ENCODE results near the gene UCP2. TPM values are rescaled to one million over a fixed set of nuclear protein-coding genes. Genes with fewer than 3 reads are reported as not detected.
A peak's percentile ranks its signal among the peaks of the same experiment; 100 is the strongest.

Gene UCP2
- polyA plus RNA-seq, 10 donors: 117 to 201 (median 142) TPM

GRCh38 chr11:73972620-73973449, 9.8 kb downstream of the UCP2 start:
- DNase-seq: no peak

GRCh38 chr11:73972187-73972586, 10.5 kb downstream of the UCP2 start:
- DNase-seq: no peak

DNA sequence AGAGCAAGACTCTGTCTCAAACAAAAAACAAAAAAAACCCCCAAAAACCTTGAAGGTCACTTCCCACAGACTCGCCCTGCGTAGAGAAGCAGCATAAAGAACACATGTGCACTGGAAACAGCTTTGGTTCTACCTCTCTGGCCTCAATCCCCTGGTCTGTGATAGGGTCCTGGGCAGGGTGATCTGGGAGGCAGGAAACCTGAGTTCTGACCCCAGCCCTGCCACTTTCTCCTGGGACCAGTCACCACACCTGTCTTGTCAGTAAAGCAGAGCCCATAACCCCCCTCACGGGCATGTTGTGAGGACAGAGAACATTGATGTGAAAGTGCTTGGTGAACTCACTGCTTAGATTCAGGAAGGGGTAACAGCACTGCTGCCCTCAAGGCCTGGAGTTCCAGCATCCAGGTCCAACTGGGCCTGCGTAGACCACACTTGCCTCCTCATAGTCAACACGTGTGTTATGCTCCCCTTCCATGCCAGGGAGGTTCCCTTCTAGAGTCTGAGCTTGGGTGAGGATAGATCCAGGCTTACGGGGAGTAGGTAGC, 11.4 kb downstream of the UCP2 start:
- DNase-seq: no peak

DNA sequence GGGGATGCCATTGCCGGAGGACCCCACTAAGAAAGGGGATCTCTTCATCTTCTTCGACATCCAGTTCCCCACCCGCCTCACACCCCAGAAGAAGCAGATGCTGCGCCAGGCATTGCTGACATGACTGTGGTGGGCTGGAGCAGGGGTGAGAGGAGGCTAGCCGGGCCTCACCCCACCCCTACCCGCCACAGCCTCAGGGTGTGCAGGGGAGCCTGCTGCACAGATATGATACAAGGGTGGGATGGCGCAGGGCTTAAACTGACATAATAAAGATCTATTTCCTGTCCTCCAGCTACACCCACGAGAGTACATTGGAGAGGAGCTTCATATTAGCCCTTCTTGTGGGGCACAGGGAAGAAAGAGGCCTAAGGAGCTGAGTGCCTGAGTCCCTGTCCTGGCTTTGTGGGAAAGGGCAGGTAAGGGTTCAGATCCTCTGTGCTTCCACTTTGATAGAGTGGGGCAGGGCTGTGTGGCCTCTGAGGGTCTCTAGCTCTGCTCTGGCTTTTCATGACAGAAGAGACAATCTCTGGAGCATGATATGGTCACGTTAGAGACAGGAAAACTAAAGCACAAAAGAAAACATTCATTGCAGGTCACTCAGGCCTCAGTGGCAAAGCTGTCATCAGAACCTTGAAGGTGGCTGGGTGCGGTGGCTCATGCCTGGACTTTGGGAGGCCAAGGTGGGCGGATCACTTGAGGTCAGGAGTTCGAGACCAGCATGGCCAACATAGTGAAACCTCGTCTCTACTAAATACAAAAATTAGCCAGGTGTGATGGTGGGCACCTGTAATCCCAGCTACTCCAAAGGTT, 12.4 kb downstream of the UCP2 start:
- no peak for DNase-seq

GRCh38 chr11:73969091-73969490, 13.6 kb downstream of the UCP2 start:
- no peak for DNase-seq

GRCh38 chr11:73968356-73968966, 14.2 kb downstream of the UCP2 start:
- no peak for DNase-seq

DNA sequence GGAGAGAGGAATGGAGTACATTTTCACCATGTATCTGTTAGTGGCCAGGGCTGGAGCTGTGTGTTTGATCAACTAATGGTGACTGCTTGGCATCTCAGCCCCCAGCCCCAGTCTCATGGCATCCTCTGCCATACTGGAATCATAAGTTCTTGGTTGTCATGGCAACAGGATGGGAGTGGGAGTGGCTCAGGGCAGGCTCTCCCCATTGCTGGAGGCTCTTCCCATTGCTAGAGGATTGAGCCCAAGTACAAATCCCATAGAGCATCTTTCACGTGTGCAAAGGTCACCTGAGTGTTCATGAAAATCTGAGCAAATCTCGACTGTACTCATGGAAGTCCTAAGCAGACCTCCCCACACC, 16.9 kb downstream of the UCP2 start:
- DNase-seq: no peak

- DNase-seq: no peak
Measured at GRCh38 chr11:73965076-73965763, 17.4 kb downstream of the UCP2 start.

GRCh38 chr11:73963861-73964260, 18.8 kb downstream of the UCP2 start:
- DNase-seq: no peak

DNA sequence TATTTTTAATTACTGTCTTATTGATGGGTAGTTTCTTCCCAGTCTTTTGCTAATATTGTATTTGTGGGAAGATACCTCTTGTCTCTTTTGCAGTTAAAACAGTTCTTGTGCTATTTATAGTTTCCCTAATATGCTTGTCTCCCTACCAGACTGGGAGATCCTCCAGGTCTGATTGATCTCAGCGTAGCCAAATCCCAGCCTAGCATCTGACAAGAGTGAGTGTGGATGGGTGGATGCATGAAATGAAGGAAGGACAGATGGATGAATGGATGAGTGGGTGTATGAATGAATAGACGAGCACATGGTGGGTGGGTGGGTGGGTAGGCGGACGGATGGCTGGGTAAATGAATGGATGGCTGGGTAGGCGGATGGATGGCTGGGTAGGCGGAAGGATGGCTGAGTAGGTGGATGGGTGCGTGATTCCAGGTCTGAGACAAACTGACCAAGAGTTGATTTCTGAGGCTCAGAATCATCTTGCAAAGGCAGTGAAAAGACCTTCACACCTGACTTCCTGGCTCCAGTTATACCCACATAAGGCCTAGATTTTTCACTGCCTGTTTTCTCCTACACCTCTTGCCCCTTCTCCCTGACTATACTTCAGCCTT, 20.4 kb downstream of the UCP2 start:
- DNase-seq: no peak

GRCh38 chr11:73961321-73961720, 21.3 kb downstream of the UCP2 start:
- no peak for DNase-seq

DNA sequence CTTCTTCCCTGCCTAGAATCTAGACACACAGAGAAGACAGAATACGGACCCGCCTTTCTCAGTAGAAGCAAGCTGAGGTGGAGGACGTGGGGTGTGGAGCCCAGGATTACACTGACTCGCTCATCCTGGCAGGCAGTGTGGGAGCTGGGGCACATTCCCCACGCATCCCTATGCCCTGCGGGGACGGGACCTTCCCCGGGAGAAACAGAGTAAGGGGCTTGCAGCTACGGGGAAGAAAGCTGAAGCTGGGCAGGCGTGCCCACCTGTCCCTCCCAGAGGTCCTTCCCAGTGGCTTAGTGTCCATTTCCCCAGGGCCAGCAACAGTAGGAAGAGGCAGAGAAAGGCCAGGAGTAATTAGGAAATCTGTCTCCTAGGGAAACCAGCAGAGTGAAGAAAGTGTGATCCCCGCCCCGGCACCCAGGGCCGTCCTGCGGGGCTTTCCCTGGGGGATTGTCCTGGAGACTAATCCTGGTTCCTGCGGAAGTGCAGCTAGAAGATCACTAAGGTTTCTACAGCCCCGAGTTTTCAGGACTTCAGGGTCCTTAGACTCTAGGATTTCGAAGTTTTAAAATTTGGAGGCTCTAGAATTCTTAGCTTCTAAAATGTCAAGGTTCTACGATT, 24.0 kb downstream of the UCP2 start:
- DNase-seq: no peak

DNA sequence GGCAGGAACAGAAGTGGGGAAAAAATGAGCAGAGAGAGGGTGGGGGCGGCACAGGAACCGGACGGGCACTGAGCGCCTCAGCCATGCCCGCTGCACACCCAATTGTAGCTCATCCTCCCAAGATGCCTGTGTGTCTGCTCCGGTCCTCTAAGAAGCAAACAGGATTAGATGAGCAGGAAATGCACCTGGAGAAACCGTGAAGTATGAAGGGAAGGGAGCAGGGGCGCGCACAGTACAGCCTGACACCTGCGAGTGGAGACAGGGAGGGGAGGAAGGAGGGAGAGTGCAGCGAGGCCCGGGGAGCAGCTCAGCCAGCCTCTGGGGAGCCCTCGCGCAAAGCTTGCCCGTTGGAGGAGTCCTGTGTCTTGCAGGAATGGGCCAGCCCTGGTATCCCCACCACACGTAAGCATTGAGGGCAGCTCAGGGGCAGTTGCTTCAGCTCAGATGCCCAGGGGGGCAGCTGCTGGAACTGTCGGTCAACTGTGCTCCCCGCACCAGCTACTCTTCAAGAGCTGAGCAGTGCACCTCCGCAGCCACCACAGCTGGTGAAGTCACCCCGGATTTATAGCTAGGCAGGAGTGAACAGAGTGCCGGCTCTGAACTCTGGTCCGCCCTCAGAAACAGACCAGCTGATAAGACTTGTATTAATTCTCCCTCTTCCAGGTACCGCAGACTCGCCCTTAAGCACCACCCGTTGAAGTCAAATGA, 24.8 kb downstream of the UCP2 start:
- DNase-seq: no peak

DNA sequence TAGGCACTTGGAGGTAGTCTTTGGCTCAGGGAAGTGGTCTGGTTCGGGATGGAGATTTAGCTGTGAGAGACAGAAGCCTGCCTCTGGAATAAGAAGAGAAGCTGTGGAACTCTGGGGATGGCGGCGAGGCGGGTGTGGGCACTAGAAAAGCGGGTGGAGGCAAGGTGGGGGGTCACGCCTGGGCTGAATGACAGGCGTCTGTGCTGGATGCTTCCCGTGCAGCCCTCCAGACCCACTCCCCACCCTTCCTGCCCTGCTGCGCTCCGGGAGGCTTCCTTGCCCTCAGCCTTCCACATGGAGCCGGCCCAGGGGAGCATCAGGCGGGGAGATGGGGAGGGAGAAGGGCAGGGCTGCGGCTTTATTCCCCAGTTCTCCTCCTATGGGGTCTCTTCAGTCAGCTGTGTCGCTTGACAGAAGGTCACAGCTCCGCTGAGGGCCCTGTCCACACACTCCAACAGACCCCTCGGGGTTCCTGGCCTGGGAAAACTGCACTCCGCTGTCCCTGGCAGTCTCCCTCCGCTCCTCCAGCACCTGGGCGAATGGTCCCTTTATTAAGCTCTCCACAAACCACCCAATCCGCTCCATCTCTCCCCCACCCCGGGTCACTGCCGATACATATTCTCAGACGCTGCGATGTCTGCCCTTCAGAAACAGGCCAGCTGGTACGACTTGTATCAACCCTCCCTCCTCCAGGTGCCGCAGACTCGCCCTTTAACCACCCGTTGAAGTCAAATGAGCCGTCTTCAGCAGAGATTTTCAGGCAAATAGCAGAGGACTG, 25.6 kb downstream of the UCP2 start:
- DNase-seq: no peak

- no peak for DNase-seq
Measured at GRCh38 chr11:73951797-73952196, 30.8 kb downstream of the UCP2 start.

GRCh38 chr11:73950869-73951710, 31.6 kb downstream of the UCP2 start, which contains the start of gene DNAJB13:
DNAJB13 (plus strand) TSS chr11:73951026; CDS start chr11:73951070, 44 bp downstream.
- peak in 1 of 3 donors; percentile 36 for DNase-seq

DNA sequence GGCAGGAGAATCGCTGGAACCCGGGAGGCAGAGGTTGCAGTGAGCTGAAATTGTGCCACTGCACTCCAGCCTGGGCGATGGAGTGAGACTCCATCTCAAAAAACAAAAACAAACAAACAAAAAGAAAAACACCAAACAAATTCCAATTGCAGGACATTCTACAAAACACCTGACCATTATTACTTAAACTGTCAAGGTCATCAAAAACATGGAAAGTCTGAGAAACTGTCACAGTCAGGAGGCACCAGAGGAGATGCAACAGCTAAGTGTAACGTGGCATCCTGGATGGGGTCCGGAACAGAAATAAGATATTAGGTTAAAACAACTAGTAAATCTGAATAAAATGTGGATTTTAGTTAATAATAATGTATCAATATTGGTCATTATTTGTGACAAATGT, 32.7 kb downstream of the UCP2 start:
- DNase-seq: no peak

DNA sequence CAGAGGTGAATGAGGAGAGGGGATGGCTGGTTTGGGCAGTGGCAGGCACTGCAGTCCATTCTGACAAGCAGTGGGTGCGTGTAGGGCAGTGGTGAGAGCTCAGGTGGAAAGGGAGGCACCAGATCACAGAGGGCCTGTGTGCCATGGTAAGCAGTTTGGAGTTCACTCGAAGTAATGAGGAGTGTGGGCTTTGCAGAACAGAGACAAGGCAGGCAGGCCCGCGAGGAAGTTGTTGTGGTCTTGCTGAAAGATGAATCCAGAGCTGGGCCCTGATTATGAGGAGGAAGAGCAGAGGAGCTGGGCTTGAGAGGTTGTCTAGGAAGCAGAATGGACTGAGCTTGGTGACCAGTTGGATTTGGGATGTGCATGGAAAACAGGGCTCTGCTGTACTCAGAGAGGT, 33.4 kb downstream of the UCP2 start:
- DNase-seq: no peak

Data from muscle of back (tissue), 11 donors.